H1 (cell line): Measurements from ENCODE around the gene KIAA1614. TPM values are rescaled to one million over a fixed set of nuclear protein-coding genes. Genes with fewer than 3 reads are reported as not detected.

Experiments used
- CTCF ChIA-PET: fragments of 300-600 bp; sonication (Branson Sonifier 250); formaldehyde crosslinking; loops from one replicate; lab custom pipeline; 2021; ENCODE audit not compliant: partially characterized antibody; lab: Charles Lee
- POLR2A ChIA-PET: fragments of 300-600 bp; sonication (Branson Sonifier 250); formaldehyde crosslinking; loops from one replicate; lab custom pipeline; 2021; ENCODE audit warnings: inconsistent platforms; ENCODE audit not compliant: partially characterized antibody; lab: Charles Lee
- DNase-seq, 2 experiments: peaks; one replicate each; pipeline versions ENCODE4 v3.0.0 to v3.0.0-alpha.2; 2010 to 2022; ENCODE audit warnings: low spot score in 2 of 2, low read depth in 1 of 2, mixed read lengths in 1 of 2
- FAIRE-seq: peaks from 2 replicates; lab custom pipeline; 2011; peaks lifted over from hg19 to GRCh38; lab: Jason Lieb, UNC
- H2AFZ ChIP-seq: 2 replicates; pipeline ENCODE4 v1.8.1; 2012; ENCODE audit warnings: low read length, inconsistent platforms
- H2AK5ac ChIP-seq: 2 replicates; pipeline ENCODE4 v1.6.1; 2013; ENCODE audit warnings: low read depth, low read length
- H2BK120ac ChIP-seq: replicated peaks from 2 replicates; pipeline ENCODE3; 2013; ENCODE audit warnings: low read depth, low read length, inconsistent platforms
- H2BK12ac ChIP-seq: 2 replicates; pipeline ENCODE4 v1.6.1; 2013; ENCODE audit warnings: low read depth, low read length
- H2BK15ac ChIP-seq: 2 replicates; pipeline ENCODE4 v1.6.1; 2013; ENCODE audit warnings: low read length
- H2BK20ac ChIP-seq: 2 replicates; pipeline ENCODE4 v1.6.1; 2013; ENCODE audit warnings: low read length
- H2BK5ac ChIP-seq: 2 replicates; pipeline ENCODE4 v1.6.1; 2013; ENCODE audit warnings: low read depth, low read length
- H3K14ac ChIP-seq: 2 replicates; pipeline ENCODE4 v1.6.1; 2013; ENCODE audit warnings: inconsistent platforms; ENCODE audit not compliant: insufficient read length
- H3K18ac ChIP-seq: 2 replicates; pipeline ENCODE4 v1.6.1; 2013; ENCODE audit warnings: low read length; ENCODE audit errors: extremely low read depth
- H3K23ac ChIP-seq: 2 replicates; pipeline ENCODE4 v1.6.1; 2013; ENCODE audit warnings: inconsistent platforms; ENCODE audit not compliant: insufficient read length
- H3K23me2 ChIP-seq: 2 replicates; pipeline ENCODE4 v1.6.1; 2013; ENCODE audit warnings: low read depth, low read length
- H3K27ac ChIP-seq: 2 replicates; pipeline ENCODE4 v1.6.1; 2011; ENCODE audit warnings: low read depth, low read length, inconsistent platforms
- H3K27me3 ChIP-seq, 4 experiments: replicated peaks in 1 of 4; 1 replicate in 1 of 4; 2 replicates in 3 of 4; pipeline versions ENCODE4 v1.6.1 to v1.8.1; 2011 to 2013; ENCODE audit warnings: low read length in 3 of 4, mild to moderate bottlenecking in 3 of 4, inconsistent platforms in 2 of 4, mixed read lengths in 2 of 4, moderate library complexity in 1 of 4; ENCODE audit not compliant: control insufficient read depth in 3 of 4, insufficient read depth in 3 of 4; ENCODE audit errors: extremely low read depth in 1 of 4
- H3K36me3 ChIP-seq, 4 experiments: 2 replicates each; pipeline versions ENCODE4 v1.6.1 to v1.8.1; 2011 to 2013; ENCODE audit warnings: mild to moderate bottlenecking in 4 of 4, low read length in 3 of 4, moderate library complexity in 2 of 4, control low read depth in 1 of 4, inconsistent platforms in 1 of 4; ENCODE audit not compliant: insufficient read depth in 4 of 4, control insufficient read depth in 2 of 4
- H3K4ac ChIP-seq: replicated peaks from 2 replicates; pipeline ENCODE3; 2013; ENCODE audit warnings: low read length, low read depth, mixed read lengths, inconsistent platforms; ENCODE audit not compliant: insufficient read length
- H3K4me1 ChIP-seq, 4 experiments: replicated peaks in 1 of 4; 1 replicate in 1 of 4; 2 replicates in 3 of 4; pipeline versions ENCODE4 v1.6.1 to v1.8.1; 2011 to 2013; ENCODE audit warnings: low read length in 3 of 4, inconsistent platforms in 2 of 4, mixed read lengths in 1 of 4; ENCODE audit not compliant: insufficient read depth in 4 of 4, control insufficient read depth in 3 of 4
- H3K4me2 ChIP-seq, 2 experiments: 2 replicates each; pipeline versions ENCODE4 v1.6.1 to v1.8.1; 2011 to 2013; ENCODE audit warnings: low read depth in 2 of 2, low read length in 2 of 2, control low read depth in 1 of 2, inconsistent platforms in 1 of 2, mild to moderate bottlenecking in 1 of 2; ENCODE audit not compliant: insufficient read depth in 1 of 2
- H3K4me3 ChIP-seq, 4 experiments: fragments of 200-600, 300-600 bp in 1 of 4; sonication (generic), shearing (Covaris generic), sonication (Bioruptor Twin) in 1 of 4; 2 replicates each; pipeline versions ENCODE4 v1.5.1 to v1.8.1; 2011 to 2016; ENCODE audit warnings: low read length in 4 of 4, low read depth in 3 of 4, control low read depth in 2 of 4, inconsistent platforms in 2 of 4, mild to moderate bottlenecking in 2 of 4, mixed read lengths in 1 of 4, moderate library complexity in 1 of 4; ENCODE audit not compliant: insufficient read depth in 2 of 4; ENCODE audit errors: extremely low read depth in 1 of 4
- H3K56ac ChIP-seq: replicated peaks from 2 replicates; pipeline ENCODE3; 2013; ENCODE audit warnings: low read depth, mild to moderate bottlenecking, mixed read lengths, low read length, inconsistent platforms; ENCODE audit not compliant: insufficient read length
- H3K79me1 ChIP-seq: 2 replicates; pipeline ENCODE4 v1.6.1; 2013; ENCODE audit warnings: low read depth, low read length, control low read depth
- H3K79me2 ChIP-seq, 2 experiments: 2 replicates each; pipeline versions ENCODE4 v1.6.1 to v1.8.1; 2012 to 2013; ENCODE audit warnings: low read length in 2 of 2, mild to moderate bottlenecking in 2 of 2, inconsistent platforms in 1 of 2; ENCODE audit not compliant: insufficient read depth in 2 of 2, control insufficient read depth in 1 of 2
- H3K9ac ChIP-seq, 4 experiments: replicated peaks in 1 of 4; 1 replicate in 1 of 4; 2 replicates in 3 of 4; pipeline versions ENCODE4 v1.6.1 to v1.8.1; 2011 to 2013; ENCODE audit warnings: low read depth in 3 of 4, low read length in 3 of 4, control low read depth in 2 of 4, mild to moderate bottlenecking in 2 of 4, moderate library complexity in 2 of 4, inconsistent platforms in 1 of 4; ENCODE audit errors: extremely low read depth in 1 of 4
- H3K9me3 ChIP-seq, 2 experiments: 2 replicates each; pipeline versions ENCODE4 v1.6.1 to v1.8.1; 2012 to 2013; ENCODE audit warnings: mild to moderate bottlenecking in 2 of 2, moderate library complexity in 2 of 2, control low read depth in 1 of 2, inconsistent platforms in 1 of 2, low read depth in 1 of 2, low read length in 1 of 2, mixed read lengths in 1 of 2; ENCODE audit not compliant: insufficient read depth in 2 of 2
- H4K20me1 ChIP-seq, 2 experiments: replicated peaks in 1 of 2; 2 replicates each; pipeline versions ENCODE3 to v1.8.1; 2011 to 2013; ENCODE audit warnings: inconsistent platforms in 2 of 2, low read length in 2 of 2, mild to moderate bottlenecking in 1 of 2; ENCODE audit not compliant: insufficient read depth in 2 of 2, control insufficient read depth in 1 of 2
- H4K5ac ChIP-seq: 2 replicates; pipeline ENCODE4 v1.6.1; 2013; ENCODE audit warnings: low read length, low read depth, mixed read lengths, inconsistent platforms; ENCODE audit not compliant: insufficient read length
- H4K8ac ChIP-seq: 2 replicates; pipeline ENCODE4 v1.8.0; 2013; ENCODE audit warnings: mild to moderate bottlenecking, moderate library complexity, low read length, inconsistent platforms; ENCODE audit not compliant: insufficient read depth; ENCODE audit errors: extremely low read depth
- H4K91ac ChIP-seq: replicated peaks from 2 replicates; pipeline ENCODE3; 2013; ENCODE audit warnings: low read length, mixed read lengths, inconsistent platforms; ENCODE audit not compliant: insufficient read length
- BACH1 ChIP-seq: IDR thresholded peaks from 2 replicates; pipeline ENCODE4 v1.6.1; 2012; ENCODE audit warnings: low read length, improper control_type of control experiment
- CBX5 ChIP-seq: fragments of 300-800, 300-1000 bp; sonication (generic); IDR thresholded peaks from 2 replicates; pipeline ENCODE4 v1.7.1; 2016; ENCODE audit warnings: antibody characterized with exemption, low read length, low read depth
- RAD21 ChIP-seq, 2 experiments: IDR thresholded peaks in 1 of 2; conservative IDR thresholded peaks in 1 of 2; 2 replicates each; pipeline ENCODE4 v1.6.1; 2011; ENCODE audit warnings: low read depth in 2 of 2, low read length in 2 of 2, improper control_type of control experiment in 1 of 2, inconsistent platforms in 1 of 2, mild to moderate bottlenecking in 1 of 2, moderate library complexity in 1 of 2
- SAP30 ChIP-seq: fragments of 300-600 bp; sonication (generic); IDR thresholded peaks from 2 replicates; pipeline ENCODE4 v1.7.1; 2012; ENCODE audit warnings: low read length, moderate library complexity, mild to moderate bottlenecking, inconsistent platforms; ENCODE audit not compliant: insufficient read depth, insufficient replicate concordance
- SP1 ChIP-seq: IDR thresholded peaks from 2 replicates; pipeline ENCODE4 v1.6.1; 2011; ENCODE audit warnings: low read depth, low read length
- YY1 ChIP-seq: IDR thresholded peaks from 2 replicates; pipeline ENCODE4 v1.6.1; 2011; ENCODE audit warnings: low read depth, mild to moderate bottlenecking, low read length
- WGBS, 2 experiments: shearing (Covaris generic) in 1 of 2; methylation state at CpG; one replicate each; pipeline versions ENCODE4 v1.1.6 to v1.1.7; 2013 to 2015; ENCODE audit warnings: low lambda C conversion rate in 2 of 2, mixed read lengths in 2 of 2, inconsistent platforms in 1 of 2, low coverage in 1 of 2, missing lambda C conversion rate in 1 of 2; ENCODE audit not compliant: insufficient replicate concordance in 2 of 2, insufficient coverage in 1 of 2, insufficient read length in 1 of 2; ENCODE audit errors: extremely low coverage in 1 of 2, missing lambda C conversion rate in 1 of 2; 5-methylcytosine and 5-hydroxymethylcytosine counted together
- polyA plus RNA-seq, 7 experiments: library from polyadenylated mRNA; depleted of rRNA in 3 of 7; stranded (reverse) in 5 of 7; unstranded in 2 of 7; fragments of >200 nt in 5 of 7; fragments of 200-250 nt in 2 of 7; gene quantifications; 1 replicate in 5 of 7; 2 replicates in 1 of 7; 4 replicates in 1 of 7; pipeline versions ENCODE4 v1.2.1 to v1.2.3, GENCODE V29; 2011 to 2013; ENCODE audit warnings: missing spikeins in 2 of 7, mixed read lengths in 2 of 7
- total RNA-seq: library from RNA; stranded (reverse); fragmentation: NEBNext Ultra II Directional; extraction: Animal tissue kit (Norgen Biotek cat#: 25700); gene quantifications from 2 replicates; pipeline ENCODE4 v1.2.1, GENCODE V29; 2021

KIAA1614 gene
- total and polyA plus RNA-seq, 2 of the 8 experiments (the other 6 are each of a cell fraction or from before 2014, with no cell fraction given) = 1.3 to 3.1 TPM

DNA sequence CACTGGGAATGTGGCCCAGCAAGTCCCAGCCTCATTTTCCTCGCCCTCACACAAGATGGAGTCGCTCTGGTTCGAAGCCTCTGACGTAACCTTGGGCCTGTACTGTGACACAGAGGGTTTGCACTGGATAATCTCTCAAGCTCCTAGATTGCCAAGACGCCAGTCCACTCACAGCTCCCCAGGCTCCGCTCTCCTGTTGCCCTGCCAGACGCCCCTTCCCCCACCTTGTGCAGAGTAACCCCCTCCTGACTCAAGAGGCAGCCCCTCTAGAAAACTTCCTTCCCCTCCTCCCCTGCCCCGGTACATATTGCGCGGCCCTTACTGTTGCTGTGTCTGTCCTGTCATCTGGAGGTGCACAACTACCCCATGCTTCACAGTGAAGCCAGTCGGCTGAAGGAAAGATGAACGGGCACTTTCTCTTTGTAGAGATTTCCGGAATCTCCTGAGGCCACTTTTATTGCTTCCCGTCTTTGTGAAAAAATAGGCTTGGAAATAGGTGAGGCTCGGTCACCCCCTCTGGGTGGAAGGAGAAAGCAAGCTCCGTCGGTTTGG lies 981 bp upstream of the KIAA1614 start:
- Histone ChIP-seq H3K4ac (no peak overlapping the region), H2AK5ac (no peak overlapping the region), H3K27ac (no peak overlapping the region; the same call in 1 of the 2 replicates), H3K18ac (peak overlapping the region; percentile 81), H2AFZ (peak overlapping the region; percentile 82), H3K4me3 (peak overlapping the region; percentile 60 to 80 (median 64)), H3K4me1 (peaks cover 0 to 10% (median 3%) of the 10 kb centered on the region in 4 experiments; a peak in 5 of 7 replicates), H4K20me1 (no peaks in the 10 kb centered on the region), H2BK15ac (no peak overlapping the region), H3K9ac (peak overlapping the region in 3 of 4 experiments; percentile 25 to 67 (median 58); a peak in 3 of 7 replicates), H3K79me1 (no peaks in the 10 kb centered on the region), H3K23ac (no peak overlapping the region), H4K91ac (peak overlapping the region; percentile 94), H2BK120ac (no peak overlapping the region), H2BK5ac (peak overlapping the region; percentile 45; the same call in 1 of the 2 replicates), H3K56ac (no peak overlapping the region), H3K79me2 (no peaks in the 10 kb centered on the region), H3K27me3 (peaks cover 0 to 3% (median under 1%) of the 10 kb centered on the region in 4 experiments; a peak in 5 of 7 replicates), H3K36me3 (no peaks in the 10 kb centered on the region), H4K8ac (peak overlapping the region; percentile 93; the same call in 1 of the 2 replicates), H3K4me2 (peak overlapping the region; percentile 85 to 88), H3K23me2 (peaks cover 14% of the 10 kb centered on the region; the same call in 1 of the 2 replicates), H3K9me3 (no peaks in the 10 kb centered on the region), H2BK12ac (no peak overlapping the region), H4K5ac (peak overlapping the region; percentile 45), H2BK20ac (no peak overlapping the region; the same call in 1 of the 2 replicates), H3K14ac (no peak overlapping the region)
- ChIA-PET CTCF (interaction anchor here (0.8 to 2.9 kb wide), 10 partner anchors 9 to 380 kb away, joined by 3 to 12 read pairs (median 6); no protein-coding TSS in a partner anchor), POLR2A (interaction anchor here (0.6 to 4.6 kb wide), 17 partner anchors 11 to 409 kb away, joined by 3 to 50 read pairs (median 5); partner anchors contain the start of genes ACBD6, IER5, STX6 and XPR1)
- FAIRE-seq (no peak), DNase-seq (no peak)
- WGBS, 2 experiments = 29% methylated on average over 17 of the region's 17 CpGs; no CpG with 5 or more reads in 1 of the 2 experiments
- no peak for TF ChIP-seq SAP30
- peak in 1 of 2 experiments; percentile 22; a peak in 1 of 4 replicates for TF ChIP-seq RAD21 (IDR thresholded peaks at IDR 0.05 in 1 of 2, conservative IDR thresholded peaks at IDR 0.05 in 1 of 2; ENCODE audit: low read depth in 2 of 2, low read length in 2 of 2)
- no peak for TF ChIP-seq SP1
- peak; percentile 79; the same call in 1 of the 2 replicates for TF ChIP-seq YY1
- TF ChIP-seq CBX5 = no peak
- no peak for TF ChIP-seq BACH1
